ENCODE data around the gene PTK6. TPM values are rescaled to one million over a fixed set of nuclear protein-coding genes. Genes with fewer than 3 reads are reported as not detected.

The PTK6 gene
- total and polyA plus RNA-seq, 2 donors (not counting 1 experiment from before 2014, with no cell fraction given), result 0.86 to 2.3 TPM

DNA sequence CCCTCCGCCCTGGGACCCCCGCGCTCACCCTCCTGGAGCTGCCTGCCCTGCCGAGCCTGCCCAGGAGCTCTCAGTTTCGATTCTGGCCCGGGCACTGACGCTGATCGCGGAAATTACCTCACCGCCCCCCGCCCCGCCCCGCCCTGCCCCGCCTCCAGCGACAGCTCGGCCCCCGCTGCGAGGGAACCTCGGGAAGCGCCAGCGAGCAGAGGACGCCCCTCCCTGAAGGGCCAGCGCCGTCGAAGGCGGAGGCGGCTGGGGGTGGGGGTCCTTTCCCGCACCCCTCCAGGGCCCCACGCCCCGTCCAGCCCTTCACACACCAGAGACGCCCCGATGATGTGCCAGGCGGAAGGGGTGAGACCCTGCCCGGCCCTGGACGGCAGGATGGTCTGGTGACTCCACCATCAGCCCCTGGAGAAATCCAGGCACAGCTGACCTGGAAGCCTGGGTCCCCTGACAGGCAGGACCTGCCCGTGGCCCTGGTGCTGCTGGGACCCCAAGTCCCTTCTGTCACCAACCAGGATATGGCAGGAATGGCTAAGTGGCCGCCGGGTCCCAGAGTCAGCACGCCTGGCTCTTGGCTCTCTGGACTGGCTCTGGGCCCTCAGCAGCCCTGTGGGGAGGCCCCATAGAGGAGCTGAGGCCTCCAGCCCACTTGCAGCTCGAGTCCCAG, 37.1 kb upstream of the PTK6 start, which contains the start of gene HELZ2:
TSS of gene HELZ2 (minus strand) at position 84 of the 673 bp plus-strand sequence. CDS start 1,854 bp downstream, outside the sequence.
- peak within 1 kb of the TSS; percentile 98 for H3K4me2 ChIP-seq (replicated peaks; ENCODE audit: low read depth, low read length, poor library complexity, severe bottlenecking)
- H3K36me3 ChIP-seq (replicated peaks in 1 of 2; ENCODE audit: control extremely low read depth in 1 of 2, control insufficient read depth in 1 of 2, extremely low read depth in 1 of 2, insufficient read depth in 2 of 2, low read length in 1 of 2), result peaks cover 0 to 13% of the 10 kb centered on the region in 2 experiments
- 9% methylated on average over 36 of the region's 40 CpGs for WGBS (ENCODE audit: insufficient coverage)
- TF ChIP-seq EZH2 (IDR thresholded peaks at IDR 0.05; ENCODE audit: borderline replicate concordance, insufficient read depth, low read depth, low read length, poor library complexity, severe bottlenecking), result no peak
- TF ChIP-seq, protein P1, sequence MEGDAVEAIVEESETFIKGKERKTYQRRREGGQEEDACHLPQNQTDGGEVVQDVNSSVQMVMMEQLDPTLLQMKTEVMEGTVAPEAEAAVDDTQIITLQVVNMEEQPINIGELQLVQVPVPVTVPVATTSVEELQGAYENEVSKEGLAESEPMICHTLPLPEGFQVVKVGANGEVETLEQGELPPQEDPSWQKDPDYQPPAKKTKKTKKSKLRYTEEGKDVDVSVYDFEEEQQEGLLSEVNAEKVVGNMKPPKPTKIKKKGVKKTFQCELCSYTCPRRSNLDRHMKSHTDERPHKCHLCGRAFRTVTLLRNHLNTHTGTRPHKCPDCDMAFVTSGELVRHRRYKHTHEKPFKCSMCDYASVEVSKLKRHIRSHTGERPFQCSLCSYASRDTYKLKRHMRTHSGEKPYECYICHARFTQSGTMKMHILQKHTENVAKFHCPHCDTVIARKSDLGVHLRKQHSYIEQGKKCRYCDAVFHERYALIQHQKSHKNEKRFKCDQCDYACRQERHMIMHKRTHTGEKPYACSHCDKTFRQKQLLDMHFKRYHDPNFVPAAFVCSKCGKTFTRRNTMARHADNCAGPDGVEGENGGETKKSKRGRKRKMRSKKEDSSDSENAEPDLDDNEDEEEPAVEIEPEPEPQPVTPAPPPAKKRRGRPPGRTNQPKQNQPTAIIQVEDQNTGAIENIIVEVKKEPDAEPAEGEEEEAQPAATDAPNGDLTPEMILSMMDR (IDR thresholded peaks at IDR 0.05), result no peak
- Mint-ChIP-seq H3K9me3 (ENCODE audit: insufficient read depth) (no peaks in the 10 kb centered on the region), H3K4me3 (peak within 1 kb of the TSS; percentile 87), H3K27ac (peak within 1 kb of the TSS; percentile 83), H3K4me1 (peaks cover 9% of the 10 kb centered on the region), H3K27me3 (no peaks in the 10 kb centered on the region)
- ATAC-seq (ENCODE audit: low read depth) (peak; percentile 93), DNase-seq (peak; percentile 82)
- peaks cover 21 to 38% of the 10 kb centered on the region in 2 donors for H3K4me1 ChIP-seq (ENCODE audit: control insufficient read depth in 2 of 2, insufficient read depth in 2 of 2, low read length in 2 of 2)
- H2AFZ ChIP-seq (ENCODE audit: insufficient read depth, low read depth, low read length, poor library complexity, severe bottlenecking), result peak within 1 kb of the TSS; percentile 82
- H3K27me3 ChIP-seq (replicated peaks in 1 of 4; ENCODE audit: control extremely low read depth in 1 of 4, control insufficient read depth in 3 of 4, insufficient read depth in 4 of 4, low read length in 3 of 4), result no peaks in the 10 kb centered on the region
- intact Hi-C loops (cut with micrococcal nuclease), result loop anchor here (1.0 kb wide), 1 partner anchor 20 kb away; the partner anchor contains the start of gene FNDC11
- peaks cover 21% of the 10 kb centered on the region for H3K79me2 ChIP-seq (ENCODE audit: control insufficient read depth, insufficient read depth, low read length)
- H3K9ac ChIP-seq (ENCODE audit: low read length), result peak within 1 kb of the TSS; percentile 85
- no peaks in the 10 kb centered on the region for H3K9me3 ChIP-seq (ENCODE audit: control extremely low read depth in 1 of 3, control insufficient read depth in 2 of 3, insufficient read depth in 1 of 3, low read length in 2 of 3)
- ChIA-PET CTCF (interaction anchor here (1.1 to 3.1 kb wide), 2 partner anchors 36 to 77 kb away, joined by 4 to 17 read pairs; no protein-coding TSS in a partner anchor), POLR2A (interaction anchor here (0.6 to 2.3 kb wide), 8 partner anchors 12 to 139 kb away, joined by 3 to 12 read pairs (median 4); partner anchors contain the start of gene PPDPF)
- H4K20me1 ChIP-seq (ENCODE audit: control insufficient read depth, insufficient read depth, low read length, poor library complexity, severe bottlenecking), result peaks cover 28% of the 10 kb centered on the region
- peak within 1 kb of the TSS; percentile 71 to 86 for H3K27ac ChIP-seq (ENCODE audit: low read length in 2 of 2)
- H3K4me3 ChIP-seq (ENCODE audit: control extremely low read depth in 1 of 5, extremely low read depth in 1 of 5, insufficient read depth in 1 of 5, low read depth in 2 of 5, low read length in 4 of 5), result peak within 1 kb of the TSS; percentile 61 to 86 (median 79)
